NCI-H2196 (cell line): ENCODE data around the gene CPNE2.
"Not testable (repeated sequence)": the region's sequence is repeated elsewhere in the genome, so short reads cannot be mapped to it uniquely, and the experiment has no call there.

ENCODE experiments used
- DNase-seq: peaks from one replicate; lab custom pipeline; 2025; ENCODE audit not compliant: unreplicated experiment; lab: John Stamatoyannopoulos, UW

The CPNE2 gene

DNA sequence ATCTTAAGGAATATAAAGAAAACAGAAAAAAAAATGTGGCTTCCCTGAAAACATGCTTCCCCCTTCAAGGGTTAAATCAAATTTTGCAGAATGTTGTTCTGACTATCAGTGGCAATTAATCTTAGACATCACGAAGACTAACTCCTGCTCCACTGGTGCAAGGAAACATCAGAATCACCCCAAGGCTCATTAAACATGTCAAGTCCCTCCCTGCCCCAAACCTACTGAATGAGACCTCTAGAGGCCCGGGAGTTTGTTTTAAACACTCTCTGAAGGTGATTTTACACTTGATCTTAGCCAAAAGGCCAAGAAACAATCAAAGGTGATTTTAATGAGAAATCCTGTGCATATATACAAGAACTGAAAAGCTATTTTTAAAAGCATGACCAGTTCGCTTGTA, 75.2 kb downstream of the CPNE2 start:
- no peak for DNase-seq

DNA sequence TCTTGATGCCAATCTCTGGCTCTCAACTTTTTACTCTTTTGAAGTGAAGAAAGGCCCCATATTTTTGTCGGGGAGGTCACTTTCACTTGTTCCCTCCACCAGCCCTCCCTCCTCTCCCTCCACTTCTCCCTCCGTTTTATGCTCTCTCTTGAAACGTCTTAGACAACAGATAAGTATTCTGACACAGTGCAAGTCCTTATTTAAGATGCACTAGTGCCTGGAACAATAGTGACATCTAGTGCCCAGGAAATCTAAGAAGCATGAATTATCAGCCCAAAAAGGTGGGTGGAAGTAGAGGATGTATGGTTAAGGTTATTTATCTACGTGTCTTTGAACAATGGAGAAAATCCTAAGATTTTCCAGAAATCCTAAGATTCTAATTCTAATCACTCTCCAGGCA, 75.6 kb downstream of the CPNE2 start:
- DNase-seq = peak; percentile 7

DNA sequence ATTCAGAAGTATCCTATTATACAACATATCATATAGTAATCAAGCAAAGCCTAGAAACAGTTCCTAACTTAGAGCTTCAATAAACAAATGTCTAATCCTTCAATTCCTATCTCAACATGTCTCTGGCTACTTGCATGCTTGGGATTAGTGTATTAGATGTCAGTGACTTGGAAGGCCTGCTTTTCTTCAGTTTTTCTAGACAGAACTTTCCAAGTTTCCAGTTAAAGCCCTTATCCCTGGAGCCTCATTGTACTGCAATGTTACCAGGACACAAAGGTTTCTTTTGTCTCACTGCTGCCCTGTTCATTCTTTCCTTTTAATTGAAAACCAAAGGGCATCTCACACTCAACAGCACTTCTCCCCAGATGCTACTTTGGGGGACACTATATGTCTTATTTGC, 76.9 kb downstream of the CPNE2 start:
- DNase-seq = no peak

DNA sequence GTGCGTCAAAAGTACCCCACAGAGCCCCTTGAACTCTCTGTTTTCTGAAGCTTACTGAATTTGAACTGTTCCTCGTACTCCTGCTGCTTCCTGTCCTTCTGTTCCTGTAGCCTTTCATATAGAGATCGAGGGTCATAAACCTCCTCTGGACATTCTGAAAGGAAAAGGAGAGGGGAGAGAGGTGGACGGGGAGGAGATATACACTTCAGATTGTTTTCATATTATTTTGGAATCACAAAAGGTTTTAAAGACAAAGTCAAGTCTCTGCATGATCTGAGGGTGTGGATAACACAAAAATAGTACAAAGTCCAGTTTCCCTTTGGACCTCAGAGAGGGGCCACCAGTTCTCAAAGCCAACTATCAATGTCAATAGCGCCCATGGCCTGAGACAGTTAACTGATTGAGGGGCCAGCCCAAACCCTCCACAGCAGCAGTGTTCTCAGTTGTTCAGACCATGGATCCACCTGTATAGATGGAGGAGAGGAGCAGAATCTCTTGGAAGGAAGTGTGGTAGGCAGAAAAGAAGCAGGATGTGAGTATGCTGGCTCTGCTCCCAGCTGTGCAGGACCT, 80.4 kb downstream of the CPNE2 start:
- no peak for DNase-seq

DNA sequence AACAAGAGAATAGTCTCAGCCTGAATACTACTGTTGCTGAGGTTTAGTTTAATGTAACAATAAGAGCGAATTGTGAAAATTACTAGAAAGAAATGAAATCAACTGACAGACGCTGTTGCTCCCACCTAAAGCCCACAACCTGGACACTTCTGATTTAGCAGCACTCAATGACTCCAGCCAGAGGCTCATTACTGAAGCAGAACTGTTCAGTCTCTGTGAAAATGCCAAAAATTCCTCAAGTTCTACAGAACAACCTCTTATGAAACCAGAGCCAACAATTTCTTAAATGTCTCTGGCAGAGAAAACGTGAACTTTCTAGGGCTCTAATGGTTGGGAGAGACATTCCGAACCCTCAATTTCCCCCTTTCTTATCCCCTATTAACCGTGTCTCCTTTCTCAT, 83.5 kb downstream of the CPNE2 start:
- no peak for DNase-seq

DNA sequence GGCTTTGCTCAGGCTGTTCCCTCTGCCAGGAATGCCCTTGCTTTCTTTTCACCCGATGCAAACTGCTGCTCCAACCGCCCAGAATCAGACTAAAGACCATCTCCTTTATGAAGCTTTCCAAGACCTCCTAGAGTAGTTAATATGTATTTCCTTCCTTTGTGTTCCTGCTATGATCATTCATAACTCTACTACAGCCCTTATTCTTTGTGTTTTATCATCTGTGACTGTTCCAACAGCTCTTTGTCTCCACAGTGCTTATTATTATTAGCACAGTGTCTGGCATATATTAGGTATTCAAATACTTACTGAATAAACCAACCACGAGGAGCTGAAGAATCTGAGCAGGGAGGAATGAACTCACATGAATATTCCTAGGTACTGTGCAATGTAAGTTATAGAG, 85.8 kb downstream of the CPNE2 start:
- DNase-seq = no peak

DNA sequence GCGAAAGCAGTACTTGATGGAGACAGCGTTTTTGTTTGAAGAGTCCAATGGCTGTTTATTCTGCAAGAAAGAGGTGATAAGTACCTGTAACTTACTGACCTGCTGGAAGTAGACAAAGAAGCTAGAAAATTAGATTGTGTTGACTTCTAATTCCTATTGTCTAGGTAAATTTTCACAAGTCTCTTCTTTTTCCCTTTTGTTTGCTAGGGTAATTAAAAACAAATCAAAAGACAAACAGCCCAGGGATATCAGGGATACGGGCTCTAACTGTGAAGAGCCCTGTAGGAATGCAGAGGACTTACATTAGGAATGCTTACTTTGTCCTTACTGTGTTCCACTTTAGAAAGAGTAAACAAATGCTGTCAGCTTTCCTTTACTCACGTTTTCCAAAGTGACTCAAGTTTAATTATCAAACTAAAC, 86.4 kb downstream of the CPNE2 start:
- DNase-seq = peak; percentile 4

DNA sequence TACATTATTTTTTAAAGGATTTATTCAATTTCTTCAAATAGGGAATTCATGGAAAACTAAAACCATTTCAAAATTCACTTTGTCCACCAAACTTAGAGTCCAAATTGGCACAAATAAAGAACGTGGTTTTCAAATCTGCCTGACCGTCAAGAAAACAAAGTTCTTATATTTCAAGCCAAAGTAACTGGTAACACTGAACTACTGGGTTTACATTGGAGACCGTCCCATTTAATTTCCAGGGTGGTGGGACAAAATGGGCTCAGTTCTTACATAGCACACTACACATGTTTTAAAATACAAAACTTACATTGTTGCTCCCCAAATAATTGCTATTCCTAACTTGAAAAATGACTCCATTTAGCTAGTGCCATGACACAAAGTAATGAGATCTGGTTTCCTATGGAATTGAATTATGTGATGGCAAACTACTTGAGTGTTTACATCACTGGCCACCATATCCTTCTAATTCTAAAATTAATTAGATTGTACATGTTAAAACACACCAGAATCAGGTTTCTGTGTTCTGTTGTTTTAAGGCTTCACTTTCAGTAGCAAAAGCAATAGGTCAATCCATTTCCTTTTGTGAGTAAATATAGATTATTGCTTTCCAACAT, 86.9 kb downstream of the CPNE2 start:
- no peak for DNase-seq

DNA sequence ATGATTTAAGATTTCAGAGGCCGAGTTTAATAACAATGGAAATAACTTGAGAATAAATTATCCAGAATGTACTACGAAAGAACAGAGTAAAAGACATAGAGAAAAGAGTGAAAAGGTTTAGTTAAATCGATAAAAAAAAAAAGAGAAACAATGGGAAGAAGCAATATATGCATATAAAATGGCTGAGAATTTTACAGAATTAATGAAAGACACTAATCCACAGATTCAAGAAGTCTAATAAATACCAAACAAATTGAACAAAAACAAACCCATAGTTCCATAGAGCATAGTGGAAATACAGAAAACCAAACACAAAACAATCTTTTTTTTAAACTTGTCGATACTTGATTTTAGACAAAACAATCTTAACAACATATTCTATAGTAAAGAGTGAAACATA, 91.7 kb downstream of the CPNE2 start:
- DNase-seq = no peak

DNA sequence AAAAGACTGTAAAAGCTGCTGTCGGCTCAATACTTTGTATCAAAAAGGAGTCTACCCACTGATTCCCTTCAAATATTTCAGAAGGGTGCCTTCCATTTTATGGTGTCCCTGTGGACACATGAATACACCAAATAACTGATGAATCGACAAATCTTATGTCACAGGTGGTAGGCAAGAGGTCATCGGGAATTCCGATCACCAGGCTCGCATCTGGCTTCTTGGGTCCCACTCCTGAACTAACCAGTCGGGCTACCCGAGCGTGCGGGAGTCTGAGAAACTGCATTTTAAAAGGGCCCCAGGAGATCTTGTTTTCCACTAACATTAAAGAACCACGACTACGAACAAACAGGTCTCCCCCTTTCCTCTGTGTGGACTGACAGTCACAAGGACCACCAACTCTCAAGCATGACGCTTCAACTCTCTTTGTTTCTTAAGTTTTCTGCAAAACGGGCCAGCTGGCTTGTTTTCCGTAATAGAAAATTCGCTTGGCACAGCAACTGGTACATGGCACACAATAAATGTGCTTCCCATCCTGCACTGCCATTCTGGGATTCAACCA, 92.6 kb downstream of the CPNE2 start:
- no peak for DNase-seq

DNA sequence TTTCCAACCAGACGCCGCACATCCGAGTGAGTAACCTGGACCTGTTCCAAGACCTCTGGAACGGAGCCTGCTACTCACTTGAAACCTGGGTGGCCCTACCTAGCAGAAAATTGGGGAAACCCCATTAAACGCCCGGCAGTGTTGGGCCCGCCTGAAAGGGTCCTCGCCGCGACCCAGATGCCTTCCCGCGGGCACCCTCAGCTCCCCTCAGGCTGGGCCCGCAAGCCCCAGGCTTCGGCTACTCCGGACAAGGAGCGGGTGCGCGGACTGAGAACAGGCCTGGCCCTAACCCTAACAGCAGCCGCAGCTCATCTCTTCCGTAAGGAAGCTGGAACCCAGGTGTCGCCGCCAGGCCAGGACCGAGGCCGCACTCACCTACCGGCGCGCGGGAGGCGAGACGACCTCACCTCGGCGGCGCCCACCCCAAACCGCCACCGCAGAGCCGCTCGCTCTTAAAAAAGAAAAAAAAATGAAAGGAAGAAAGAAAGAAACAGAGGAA, 93.1 kb downstream of the CPNE2 start:
- DNase-seq = peak; percentile 22

DNA sequence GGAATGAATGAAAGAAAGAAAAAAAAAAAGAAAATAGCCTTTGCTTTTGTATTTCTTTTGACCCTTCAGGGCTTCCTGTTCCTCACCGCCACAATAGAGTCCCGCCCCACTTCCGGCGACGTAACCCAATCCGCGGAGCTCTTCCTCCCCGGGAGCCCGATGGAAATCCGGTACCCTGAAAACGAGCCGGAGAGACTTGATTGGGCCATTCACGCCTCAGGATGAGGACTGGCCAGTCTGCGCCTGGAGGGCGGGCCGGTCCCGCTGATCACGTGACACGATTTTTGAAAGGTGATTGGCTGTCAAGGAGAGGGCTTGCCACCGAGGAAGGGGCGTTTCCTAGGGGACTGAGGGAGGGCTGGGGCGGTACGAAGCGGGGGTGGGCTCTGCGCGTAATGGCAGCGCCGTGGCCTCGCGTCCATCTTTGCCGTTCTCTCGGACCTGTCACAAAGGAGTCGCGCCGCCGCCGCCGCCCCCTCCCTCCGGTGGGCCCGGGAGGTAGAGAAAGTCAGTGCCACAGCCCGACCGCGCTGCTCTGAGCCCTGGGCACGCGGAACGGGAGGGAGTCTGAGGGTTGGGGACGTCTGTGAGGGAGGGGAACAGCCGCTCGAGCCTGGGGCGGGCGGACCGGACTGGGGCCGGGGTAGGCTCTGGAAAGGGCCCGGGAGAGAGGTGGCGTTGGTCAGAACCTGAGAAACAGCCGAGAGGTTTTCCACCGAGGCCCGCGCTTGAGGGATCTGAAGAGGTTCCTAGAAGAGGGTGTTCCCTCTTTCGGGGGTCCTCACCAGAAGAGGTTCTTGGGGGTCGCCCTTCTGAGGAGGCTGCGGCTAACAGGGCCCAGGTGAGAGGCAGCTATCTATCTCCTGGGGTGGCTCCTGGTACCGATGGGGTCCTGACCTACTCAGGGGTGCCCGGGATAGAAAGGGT, 93.8 kb downstream of the CPNE2 start, which contains the start of the genes PSME3IP1 and RSPRY1:
Gene PSME3IP1, minus strand, starts transcription at position 95 of the 927 bp plus-strand sequence. CDS start 12,185 bp downstream, outside the sequence.
Gene RSPRY1, plus strand, starts transcription at position 385 of the 927 bp plus-strand sequence. CDS start 18,330 bp downstream, outside the sequence.
- DNase-seq = peak; percentile 94

DNA sequence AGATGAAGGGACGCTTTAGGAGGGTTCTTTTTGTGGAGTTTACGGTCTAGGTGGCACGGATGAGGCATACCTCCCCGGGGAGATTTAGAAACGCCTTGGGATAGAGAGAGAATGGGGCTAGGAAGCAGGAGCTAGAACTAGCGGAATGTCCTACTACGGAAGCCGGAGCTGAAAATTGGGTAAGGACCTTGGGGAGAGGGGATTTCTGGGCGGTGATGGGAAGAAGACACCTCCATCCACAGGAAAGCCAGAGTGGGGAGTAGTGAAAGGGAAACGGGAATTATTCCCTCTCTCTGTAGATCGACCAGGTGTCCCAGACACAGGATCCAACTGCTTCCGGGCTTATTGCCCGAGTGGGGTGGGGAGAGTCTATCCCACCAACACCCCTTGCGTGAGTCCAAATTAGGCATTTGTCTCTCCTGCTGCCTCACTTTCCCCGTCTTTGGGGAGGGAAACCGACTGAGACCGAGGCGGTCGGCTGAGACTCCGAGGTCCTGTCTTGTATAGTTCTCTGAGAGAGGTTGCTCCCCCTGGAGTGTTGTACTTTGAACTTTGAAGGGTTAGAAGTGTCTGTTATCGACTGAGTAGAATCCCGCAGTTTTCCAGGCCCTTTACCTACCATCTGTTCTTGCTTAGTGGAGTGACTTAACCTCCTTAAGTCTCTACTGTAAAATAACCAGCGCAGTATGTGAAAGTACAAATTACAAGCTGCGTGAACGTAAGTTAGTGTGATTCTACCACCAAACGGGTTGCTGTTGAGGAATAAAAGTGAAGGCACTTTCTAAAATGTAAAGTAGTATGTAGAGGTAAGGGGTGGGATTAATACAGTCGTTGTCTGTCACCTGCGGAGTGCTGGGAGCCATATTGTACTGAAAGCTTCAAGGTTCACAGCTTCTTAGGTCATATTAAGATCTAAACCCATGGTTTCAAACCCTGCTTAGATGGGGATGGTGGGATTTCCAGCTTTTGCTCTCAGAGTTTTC, 94.8 kb downstream of the CPNE2 start:
- no peak for DNase-seq

DNA sequence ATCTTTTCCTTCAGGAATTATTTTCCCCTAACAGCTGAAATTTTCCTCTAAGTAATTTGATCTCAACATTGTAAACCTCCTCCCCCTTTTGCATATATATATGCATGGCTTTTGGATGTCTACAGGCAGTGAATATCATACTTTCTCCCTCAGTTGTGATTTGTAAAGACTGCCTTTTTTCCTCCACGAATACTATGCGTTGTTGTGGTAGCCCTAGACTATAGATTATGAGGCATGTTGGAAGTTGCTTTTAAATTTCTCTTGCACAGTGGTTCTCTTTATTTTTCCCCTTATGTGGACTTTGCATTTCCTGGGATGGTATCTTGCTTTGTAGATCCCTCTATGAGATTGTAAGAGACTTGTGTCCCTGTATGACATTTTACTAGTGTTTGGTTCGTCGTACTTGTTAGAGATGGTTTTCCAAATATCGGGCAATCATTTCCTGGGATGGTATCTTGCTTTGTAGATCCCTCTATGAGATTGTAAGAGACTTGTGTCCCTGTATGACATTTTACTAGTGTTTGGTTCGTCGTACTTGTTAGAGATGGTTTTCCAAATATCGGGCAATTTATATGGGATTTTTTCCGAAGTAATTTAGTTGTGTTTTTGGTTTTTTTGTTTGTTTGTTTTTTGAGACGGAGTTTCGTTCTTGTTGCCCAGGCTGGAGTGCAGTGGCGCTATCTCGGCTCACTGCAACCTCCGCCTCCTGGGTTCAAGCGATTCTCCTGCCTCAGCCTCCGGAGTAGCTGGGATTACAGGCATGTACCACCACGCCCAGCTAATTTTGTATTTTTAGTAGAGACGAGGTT, 95.7 kb downstream of the CPNE2 start:
- not testable (repeated sequence) for DNase-seq

DNA sequence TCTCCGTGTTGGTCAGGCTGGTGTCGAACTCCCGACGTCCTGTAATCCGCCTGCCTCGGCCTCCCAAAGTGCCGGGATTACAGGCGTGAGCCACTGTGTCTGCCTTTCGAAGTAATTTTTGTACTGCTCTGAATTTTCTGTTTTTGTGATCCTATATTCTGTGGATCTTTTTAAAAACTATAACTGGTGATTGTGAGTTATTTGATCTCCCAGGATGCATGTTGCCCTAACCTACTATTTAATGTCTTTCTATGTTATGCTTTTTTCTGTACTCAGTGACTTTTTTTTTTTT, 96.3 kb downstream of the CPNE2 start:
- no peak for DNase-seq

DNA sequence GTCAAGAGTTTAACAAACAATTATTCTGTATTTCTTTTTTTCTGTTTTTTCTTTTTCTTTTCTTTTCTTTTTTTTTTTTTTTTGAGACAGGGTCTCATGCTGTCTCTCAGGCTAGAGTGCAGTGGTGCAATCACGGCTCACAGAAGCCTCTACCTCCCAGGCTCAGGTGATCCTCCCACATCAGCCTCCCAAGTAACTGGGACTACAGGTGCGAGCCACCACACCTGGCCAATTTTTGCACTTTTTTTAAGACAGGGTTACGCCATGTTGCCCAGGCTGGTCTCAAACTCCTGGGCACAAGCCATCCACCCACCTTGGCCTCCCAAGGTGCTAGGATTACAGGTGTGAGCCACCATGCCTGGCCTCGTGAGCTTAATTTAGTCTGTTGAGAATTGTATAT, 97.1 kb downstream of the CPNE2 start:
- DNase-seq = not testable (repeated sequence)

DNA sequence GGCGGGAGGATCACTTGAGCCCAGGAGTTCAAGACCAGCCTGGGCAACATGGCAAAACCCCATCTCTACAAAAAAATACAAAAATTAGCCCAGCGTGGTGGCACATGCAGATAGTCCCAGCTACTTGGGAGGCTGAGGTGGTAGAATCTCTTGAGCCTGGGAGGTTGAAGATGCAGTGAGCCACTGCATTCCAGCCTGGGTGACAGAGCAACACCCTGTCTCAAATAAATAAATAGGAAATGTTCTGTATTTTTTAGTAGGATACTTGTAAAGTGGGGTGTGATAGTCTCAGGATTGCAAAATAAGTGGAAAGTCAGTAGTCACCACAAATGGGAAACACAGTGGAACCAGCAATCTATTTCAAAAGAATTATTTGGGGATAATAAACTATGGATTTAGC, 97.8 kb downstream of the CPNE2 start:
- no peak for DNase-seq

DNA sequence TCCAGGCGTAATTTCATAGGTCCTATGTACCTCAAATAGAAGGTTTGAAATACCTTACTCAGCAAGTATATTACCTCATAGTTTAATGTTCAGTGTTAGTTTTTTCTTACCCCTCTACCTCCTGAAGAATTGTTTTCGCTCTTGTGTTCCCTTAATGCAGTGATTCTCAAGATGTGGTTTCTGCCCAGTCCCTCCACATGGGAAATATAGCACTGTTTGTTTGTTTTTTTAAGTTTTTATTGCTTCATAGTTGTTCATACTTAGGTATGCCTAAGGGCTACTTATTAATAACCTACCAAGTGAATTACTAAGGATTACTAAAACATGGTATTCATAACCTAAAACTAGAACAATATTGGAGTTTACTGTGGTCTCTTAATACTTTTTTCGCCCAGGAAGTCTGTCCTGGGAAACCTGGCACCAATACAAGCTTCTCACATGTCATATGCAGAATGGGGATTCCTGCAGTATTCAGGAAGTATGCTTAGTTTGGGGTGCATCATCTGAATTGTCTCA, 98.7 kb downstream of the CPNE2 start:
- no peak for DNase-seq

DNA sequence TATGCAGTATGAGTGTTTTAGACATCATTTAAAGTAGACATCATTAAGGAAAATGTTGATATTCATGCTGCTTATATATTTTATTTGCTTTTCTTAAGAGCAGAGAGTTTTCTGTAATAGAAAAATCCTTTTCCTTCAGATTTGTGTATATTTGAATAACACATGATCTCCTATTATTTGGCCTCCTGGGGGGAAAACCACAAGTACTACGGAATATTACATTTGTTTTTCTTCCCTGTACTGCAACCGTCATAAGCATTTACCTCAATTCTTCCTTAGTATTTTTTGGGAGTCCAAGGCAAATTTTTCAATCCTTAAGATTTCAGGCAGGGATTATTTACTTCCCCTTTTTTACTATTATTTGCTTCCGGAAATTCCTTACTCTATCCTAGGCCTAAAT, 99.8 kb downstream of the CPNE2 start:
- no peak for DNase-seq
